Lower leg skin (tissue), 4 donors: ENCODE measurements around the gene RER1. TPM values are rescaled to one million over a fixed set of nuclear protein-coding genes. Genes with fewer than 3 reads are reported as not detected.

ENCODE experiments used
- DNase-seq, 2 donors: peaks; one replicate each; pipeline ENCODE4 v3.0.0-alpha.2; 2019; ENCODE audit warnings: low spot score in 2 of 2
- H3K4me3 ChIP-seq: fragments of 200-600 bp; sonication (generic); 2 replicates; pipeline ENCODE4 v1.5.1; 2017; ENCODE audit warnings: mild to moderate bottlenecking, low read depth; ENCODE audit not compliant: poor library complexity, severe bottlenecking
- CTCF ChIP-seq, 3 donors: fragments of 450-650 bp; IDR thresholded peaks; one replicate each; pipeline ENCODE4 v1.5.1; 2016; ENCODE audit warnings: antibody characterized with exemption in 3 of 3, mild to moderate bottlenecking in 3 of 3, moderate library complexity in 2 of 3
- POLR2A ChIP-seq, 2 donors: fragments of 450-650 bp; IDR thresholded peaks; one replicate each; pipeline ENCODE4 v1.6.1; 2016 to 2017; ENCODE audit warnings: antibody characterized with exemption in 2 of 2, mild to moderate bottlenecking in 1 of 2, moderate library complexity in 1 of 2
- WGBS, 2 donors: methylation state at CpG; one replicate each; pipeline ENCODE4 v1.1.5; 2018; 5-methylcytosine and 5-hydroxymethylcytosine counted together
- intact Hi-C: fragments of 100-400 bp; cut with DNase I; formaldehyde crosslinking; loops from one replicate; pipeline ENCODE4 v1.15.0; 2023; ENCODE audit warnings: low total_unique reads
- total RNA-seq, 4 donors: library from RNA; depleted of rRNA; stranded (reverse); fragments of >200 nt; gene quantifications; one replicate each; pipeline ENCODE4 v1.1.0, GENCODE V29; 2016

Gene RER1
- total RNA-seq, 4 donors from 2014 or later: 67.4 to 114 (median 70.7) TPM

DNA sequence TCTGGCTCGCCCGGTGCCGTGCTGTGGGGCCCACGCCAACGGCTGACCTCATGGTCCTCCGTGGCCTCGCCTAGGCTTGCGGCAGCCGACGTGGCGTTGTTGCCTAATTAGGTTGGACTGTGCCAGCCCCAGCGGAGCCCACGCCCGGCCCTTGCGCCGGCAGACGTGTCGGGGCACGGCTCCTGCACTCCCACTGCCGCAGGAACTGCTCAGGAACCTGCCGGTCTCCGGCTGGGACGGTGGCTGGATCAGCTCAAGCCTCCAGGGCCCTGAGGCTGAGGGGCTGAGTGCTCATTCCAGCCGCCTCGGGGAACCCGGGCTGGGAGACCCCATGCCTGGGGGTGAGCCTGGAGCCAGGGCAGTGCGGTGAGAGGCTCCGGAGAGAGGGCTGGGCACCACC lies 36.8 kb downstream of the RER1 start:
- intact Hi-C loops: no loop called here
- TF ChIP-seq CTCF (IDR thresholded peaks at IDR 0.05) (no peak), POLR2A (IDR thresholded peaks at IDR 0.05) (no peak)
- 63 to 90% methylated on average over 4 to 7 of the region's 28 CpGs for WGBS, 2 donors
- peak in 1 of 2 donors; percentile 50 for DNase-seq
- H3K4me3 ChIP-seq: no peak overlapping the region

DNA sequence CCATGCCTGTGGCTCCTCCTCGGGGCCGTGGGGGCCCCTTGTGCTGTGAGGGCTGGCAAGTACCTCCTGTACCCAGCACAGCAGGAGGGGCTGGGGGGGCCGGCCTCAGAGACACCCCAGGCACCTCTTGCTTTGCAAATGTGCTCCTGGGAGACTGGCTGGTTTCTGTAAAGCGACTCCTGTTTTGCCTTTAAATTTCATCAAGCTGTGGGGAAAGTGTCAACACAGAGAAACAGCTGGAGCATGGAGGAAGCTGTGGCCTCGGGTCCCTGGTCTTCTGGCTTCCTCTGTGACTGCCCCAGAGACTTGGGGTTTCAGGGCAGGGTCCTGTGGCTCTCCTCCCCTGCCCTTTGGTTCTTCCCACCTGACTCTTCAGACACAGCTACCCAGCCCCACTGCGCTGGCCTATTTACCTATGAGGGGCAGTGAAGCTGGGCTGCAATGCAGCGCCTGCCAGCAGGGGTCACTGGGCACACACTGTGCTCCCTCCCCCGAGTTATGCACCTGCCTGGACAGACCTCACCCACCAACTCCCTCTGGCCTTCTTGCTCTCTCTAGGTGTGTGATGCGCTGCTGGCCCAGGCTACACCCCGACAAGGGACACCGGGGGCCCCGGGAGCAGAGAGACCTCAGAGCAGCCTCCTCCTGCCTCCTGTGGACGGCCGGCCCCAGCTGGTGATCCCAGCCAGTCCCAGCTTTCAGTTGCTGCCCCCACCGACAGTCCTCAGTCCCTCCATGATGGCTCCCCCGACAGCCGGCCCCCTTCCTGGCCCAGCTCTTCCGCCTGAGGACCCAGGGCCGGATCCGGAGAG lies 38.3 kb downstream of the RER1 start:
- intact Hi-C loops: no loop called here
- H3K4me3 ChIP-seq: no peak overlapping the region
- 81 to 84% methylated on average over 20 of the region's 20 CpGs for WGBS, 2 donors
- no peak for TF ChIP-seq POLR2A (IDR thresholded peaks at IDR 0.05)
- no peak for TF ChIP-seq CTCF (IDR thresholded peaks at IDR 0.05)
- DNase-seq: no peak

DNA sequence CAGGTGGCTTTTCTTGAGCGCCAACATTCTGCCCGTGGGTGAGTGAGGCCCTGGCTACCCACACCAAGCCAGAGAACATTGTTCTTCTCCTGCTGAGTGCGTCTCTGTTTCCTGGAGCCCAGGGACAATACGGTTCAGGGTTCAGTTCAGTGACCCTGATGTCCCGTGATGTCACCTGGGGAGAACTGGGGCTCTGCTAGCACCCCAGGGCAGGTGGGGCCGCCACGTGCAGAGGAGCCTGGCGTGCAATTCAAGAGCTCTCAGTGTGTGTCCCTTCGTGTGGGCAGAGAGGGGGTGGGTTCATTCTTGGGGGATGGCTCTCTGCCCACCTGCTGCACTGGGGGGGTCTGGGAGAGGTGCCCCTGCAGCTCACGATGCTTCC lies 38.9 kb downstream of the RER1 start:
- TF ChIP-seq CTCF (IDR thresholded peaks at IDR 0.05) (no peak), POLR2A (IDR thresholded peaks at IDR 0.05) (no peak)
- DNase-seq: no peak
- H3K4me3 ChIP-seq: no peak overlapping the region
- intact Hi-C loops: no loop called here
- 54 to 58% methylated on average over 10 of the region's 10 CpGs for WGBS, 2 donors

GRCh38 chr1:2431103-2431502 lies 39.5 kb downstream of the RER1 start:
- TF ChIP-seq POLR2A (IDR thresholded peaks at IDR 0.05): no peak
- TF ChIP-seq CTCF (IDR thresholded peaks at IDR 0.05): no peak
- 36 to 46% methylated on average over 12 to 15 of the region's 16 CpGs for WGBS, 2 donors
- DNase-seq: no peak
- no peak overlapping the region for H3K4me3 ChIP-seq
- intact Hi-C loops: no loop called here

GRCh38 chr1:2431518-2431917 lies 39.9 kb downstream of the RER1 start:
- no peak for DNase-seq
- WGBS, 2 donors: 24 to 34% methylated on average over 5 to 7 of the region's 10 CpGs
- no peak for TF ChIP-seq CTCF (IDR thresholded peaks at IDR 0.05)
- no peak for TF ChIP-seq POLR2A (IDR thresholded peaks at IDR 0.05)
- H3K4me3 ChIP-seq: no peak overlapping the region
- intact Hi-C loops: no loop called here

- WGBS, 2 donors: 37 to 49% methylated on average over 10 to 15 of the region's 16 CpGs
- no peak overlapping the region for H3K4me3 ChIP-seq
- no peak for DNase-seq
- intact Hi-C loops: no loop called here
- TF ChIP-seq POLR2A (IDR thresholded peaks at IDR 0.05) (no peak), CTCF (IDR thresholded peaks at IDR 0.05) (no peak)
Observed at GRCh38 chr1:2432441-2432844, 40.8 kb downstream of the RER1 start.
